Cardiac fibroblast (primary cell): Measurements from ENCODE around the gene CLTA.
"Not testable (repeated sequence)": the region's sequence is repeated elsewhere in the genome, so short reads cannot be mapped to it uniquely, and the experiment has no call there.

Experiments used
- DNase-seq, 2 donors: peaks; one replicate each; pipeline versions ENCODE4 v3.0.0 to v3.0.0-alpha.2; 2010; ENCODE audit warnings: low read depth in 2 of 2
- H3K4me3 ChIP-seq, 2 donors: replicated peaks in 1 of 2; 1 replicate in 1 of 2; 2 replicates in 1 of 2; pipeline ENCODE4 v1.5.1; 2011; ENCODE audit warnings: low read depth in 2 of 2, low read length in 2 of 2, mild to moderate bottlenecking in 2 of 2, moderate library complexity in 1 of 2
- TF ChIP-seq, protein P1 (sequence below): IDR thresholded peaks from one replicate; pipeline ENCODE4 v1.5.1; 2011; ENCODE audit warnings: low read depth, mild to moderate bottlenecking, low read length, inconsistent platforms

The CLTA gene

DNA sequence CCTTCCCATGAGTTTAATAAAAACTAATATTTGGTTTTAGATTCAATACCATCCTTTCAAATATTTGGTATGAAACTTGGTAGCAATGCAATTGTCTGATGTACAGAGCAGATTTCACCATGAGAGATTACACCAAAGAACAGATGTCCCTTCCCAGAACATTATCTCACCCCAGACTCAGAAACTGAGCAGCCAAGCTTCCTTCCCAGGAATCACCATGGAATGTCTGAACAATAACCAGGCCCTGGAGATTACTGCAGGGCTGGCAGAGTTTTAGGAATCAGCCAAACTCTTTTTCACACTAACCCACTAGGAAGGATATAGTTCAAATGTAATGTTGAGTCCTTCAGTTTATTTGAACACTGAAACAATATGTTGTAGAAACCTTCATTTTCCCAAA, 23.9 kb downstream of the CLTA start:
- no peak overlapping the region for H3K4me3 ChIP-seq
- TF ChIP-seq, protein P1, sequence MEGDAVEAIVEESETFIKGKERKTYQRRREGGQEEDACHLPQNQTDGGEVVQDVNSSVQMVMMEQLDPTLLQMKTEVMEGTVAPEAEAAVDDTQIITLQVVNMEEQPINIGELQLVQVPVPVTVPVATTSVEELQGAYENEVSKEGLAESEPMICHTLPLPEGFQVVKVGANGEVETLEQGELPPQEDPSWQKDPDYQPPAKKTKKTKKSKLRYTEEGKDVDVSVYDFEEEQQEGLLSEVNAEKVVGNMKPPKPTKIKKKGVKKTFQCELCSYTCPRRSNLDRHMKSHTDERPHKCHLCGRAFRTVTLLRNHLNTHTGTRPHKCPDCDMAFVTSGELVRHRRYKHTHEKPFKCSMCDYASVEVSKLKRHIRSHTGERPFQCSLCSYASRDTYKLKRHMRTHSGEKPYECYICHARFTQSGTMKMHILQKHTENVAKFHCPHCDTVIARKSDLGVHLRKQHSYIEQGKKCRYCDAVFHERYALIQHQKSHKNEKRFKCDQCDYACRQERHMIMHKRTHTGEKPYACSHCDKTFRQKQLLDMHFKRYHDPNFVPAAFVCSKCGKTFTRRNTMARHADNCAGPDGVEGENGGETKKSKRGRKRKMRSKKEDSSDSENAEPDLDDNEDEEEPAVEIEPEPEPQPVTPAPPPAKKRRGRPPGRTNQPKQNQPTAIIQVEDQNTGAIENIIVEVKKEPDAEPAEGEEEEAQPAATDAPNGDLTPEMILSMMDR: no peak
- DNase-seq: peak; percentile 54 to 69

DNA sequence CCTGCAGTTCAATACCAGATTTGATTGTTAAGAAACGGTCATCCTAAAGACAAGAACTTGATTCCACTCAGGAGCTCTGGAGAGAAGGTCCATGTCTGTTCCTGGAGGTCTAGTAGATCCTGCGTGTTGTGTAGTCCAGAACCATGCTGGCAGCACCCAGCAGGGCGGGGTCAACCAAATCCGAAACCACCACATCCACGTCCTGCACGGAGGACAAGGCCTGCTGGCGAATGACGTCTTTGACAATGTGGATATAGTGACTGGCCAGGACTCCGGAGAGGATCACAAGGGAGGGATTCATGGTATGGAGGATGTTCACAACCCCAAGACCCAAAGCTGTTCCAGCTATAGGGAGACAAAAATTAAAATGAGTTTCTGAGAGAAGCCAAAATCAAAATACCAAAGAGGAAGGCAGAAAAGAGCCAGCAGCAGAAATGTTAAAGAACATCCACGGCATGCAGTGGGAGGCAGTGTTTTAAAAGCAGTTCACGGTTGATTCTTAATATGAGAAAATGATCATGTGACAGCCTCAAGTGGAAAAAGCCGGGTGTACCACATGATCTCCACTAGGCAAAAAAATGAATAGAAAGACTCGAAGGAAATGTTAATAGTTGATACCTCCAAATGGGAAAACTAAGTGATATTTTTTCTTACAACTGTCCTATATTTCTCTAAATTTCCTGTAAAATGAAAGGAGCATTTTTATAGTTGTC, 26.7 kb downstream of the CLTA start:
- DNase-seq: no peak
- TF ChIP-seq, protein P1: no peak
- H3K4me3 ChIP-seq: no peak overlapping the region

DNA sequence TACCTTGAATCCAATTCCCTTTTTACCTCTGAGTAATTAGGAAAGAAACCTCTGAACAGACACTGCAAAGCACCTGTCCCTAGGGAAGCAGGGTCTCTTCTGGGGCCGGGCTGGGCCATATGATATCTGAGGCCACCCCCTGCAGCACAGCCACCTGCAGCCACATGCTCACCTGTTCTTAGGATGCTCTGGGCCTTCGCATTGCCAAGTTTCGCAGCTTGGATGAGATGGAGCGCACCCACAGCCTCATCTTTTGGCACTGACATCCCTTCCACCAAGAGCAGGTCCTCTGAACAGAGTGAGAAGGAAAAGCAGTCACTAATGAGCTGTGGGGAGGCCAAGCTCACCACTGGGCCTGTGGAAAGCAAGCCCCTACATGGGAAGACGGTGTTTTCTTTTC, 27.3 kb downstream of the CLTA start:
- DNase-seq: no peak
- no peak overlapping the region for H3K4me3 ChIP-seq
- TF ChIP-seq, protein P1: no peak

DNA sequence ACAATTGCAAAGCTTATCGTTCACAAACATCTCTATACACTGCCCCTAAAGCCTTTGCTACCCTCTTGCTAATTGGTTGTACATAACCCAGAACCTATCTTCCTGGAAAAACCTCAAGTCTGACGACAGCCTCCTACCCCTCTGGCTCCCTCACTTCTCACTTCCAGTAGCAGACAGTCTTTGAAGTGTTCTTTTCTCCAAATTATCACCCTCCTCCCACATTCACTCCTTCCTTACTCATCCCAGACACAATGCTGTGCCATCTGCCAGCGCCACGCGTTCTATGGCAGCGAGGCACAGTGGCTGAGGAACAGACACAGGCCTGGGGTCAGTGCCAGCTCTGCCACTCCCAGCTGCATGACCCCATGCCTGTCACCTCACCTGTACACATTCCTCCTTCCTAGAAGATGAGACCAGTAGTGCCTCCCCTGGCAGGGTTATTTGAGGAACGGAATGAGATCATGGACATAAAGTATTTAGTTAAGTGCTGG, 27.7 kb downstream of the CLTA start:
- DNase-seq: no peak
- H3K4me3 ChIP-seq: no peak overlapping the region
- TF ChIP-seq, protein P1: no peak

DNA sequence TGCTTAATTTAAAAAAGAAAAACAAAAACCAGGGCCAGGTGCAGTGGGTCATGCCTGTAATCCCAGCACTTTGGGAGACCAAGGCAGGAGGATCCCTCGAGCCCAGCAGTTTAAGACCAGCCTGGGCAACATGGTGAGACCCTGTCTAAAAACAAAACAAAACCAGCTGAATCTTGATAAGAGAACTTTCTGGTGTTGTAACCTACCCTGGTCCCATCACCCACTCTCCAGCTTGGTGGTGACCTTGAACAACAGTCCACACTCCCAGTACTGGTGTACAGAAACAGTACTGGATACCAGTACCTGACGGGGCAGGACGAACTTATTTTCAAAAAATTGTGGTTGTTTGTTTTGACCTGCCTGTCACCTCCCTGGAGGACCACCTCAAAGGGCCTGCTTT, 30.9 kb downstream of the CLTA start:
- DNase-seq: no peak
- TF ChIP-seq, protein P1: no peak
- H3K4me3 ChIP-seq: no peak overlapping the region

DNA sequence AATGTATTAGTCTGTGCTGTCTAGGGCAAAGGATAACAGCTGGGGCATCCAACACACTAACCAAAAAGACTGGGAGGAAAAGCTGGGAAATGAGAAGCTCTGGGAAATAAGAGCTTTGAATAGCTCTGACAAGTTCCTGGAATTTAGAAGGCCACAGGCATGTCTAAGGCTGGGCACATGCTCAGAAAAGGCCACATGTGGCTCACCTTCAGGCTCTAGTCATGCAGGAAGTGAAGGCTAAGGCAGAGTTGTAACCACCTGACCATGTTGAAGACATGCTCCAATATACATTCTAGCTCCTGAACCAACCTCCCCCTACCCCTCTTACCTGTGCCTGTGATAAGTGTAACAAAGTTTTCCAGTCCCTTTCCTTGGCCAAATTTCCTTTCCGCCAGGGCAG, 31.7 kb downstream of the CLTA start:
- no peak overlapping the region for H3K4me3 ChIP-seq
- TF ChIP-seq, protein P1: no peak
- no peak for DNase-seq

DNA sequence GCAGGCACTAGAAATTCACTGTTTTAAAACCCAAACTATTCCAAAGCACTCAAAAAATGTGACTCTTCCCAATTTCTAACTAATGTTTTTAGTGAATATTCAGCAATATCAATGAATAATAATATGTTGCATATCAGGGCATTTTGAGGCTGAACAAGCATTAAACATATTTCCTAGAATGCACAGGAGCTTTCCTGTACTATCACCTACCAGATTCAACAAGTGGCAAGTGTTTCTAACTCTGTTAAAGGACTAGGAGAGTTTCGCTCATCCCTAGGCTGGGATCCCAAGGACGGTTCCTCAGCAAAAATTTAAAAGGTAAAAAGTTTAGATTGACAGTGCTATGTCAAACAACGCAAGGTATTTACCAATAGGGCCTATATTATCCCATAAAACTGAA, 46.5 kb downstream of the CLTA start:
- TF ChIP-seq, protein P1: no peak
- no peak for DNase-seq
- no peak overlapping the region for H3K4me3 ChIP-seq

DNA sequence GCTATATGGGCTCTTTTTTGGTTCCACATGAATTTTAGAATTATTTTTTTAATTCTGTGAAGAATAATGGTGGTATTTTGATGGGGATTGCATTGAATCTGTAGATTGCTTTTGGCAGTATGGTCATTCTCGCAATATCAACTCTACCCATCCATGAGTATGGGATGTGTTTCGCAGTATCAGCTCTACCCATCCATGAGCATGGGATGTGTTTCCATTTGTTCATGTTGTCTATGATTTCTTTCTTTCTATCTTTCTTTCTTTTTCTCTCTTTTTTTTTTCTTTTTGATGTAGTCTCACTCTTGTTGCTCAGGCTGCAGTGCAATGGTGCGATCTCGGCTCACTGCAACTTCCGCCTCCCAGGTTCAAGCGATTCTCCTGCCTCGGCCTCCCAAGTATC, 48.5 kb downstream of the CLTA start:
- DNase-seq, H3K4me3 ChIP-seq: not testable (repeated sequence)

DNA sequence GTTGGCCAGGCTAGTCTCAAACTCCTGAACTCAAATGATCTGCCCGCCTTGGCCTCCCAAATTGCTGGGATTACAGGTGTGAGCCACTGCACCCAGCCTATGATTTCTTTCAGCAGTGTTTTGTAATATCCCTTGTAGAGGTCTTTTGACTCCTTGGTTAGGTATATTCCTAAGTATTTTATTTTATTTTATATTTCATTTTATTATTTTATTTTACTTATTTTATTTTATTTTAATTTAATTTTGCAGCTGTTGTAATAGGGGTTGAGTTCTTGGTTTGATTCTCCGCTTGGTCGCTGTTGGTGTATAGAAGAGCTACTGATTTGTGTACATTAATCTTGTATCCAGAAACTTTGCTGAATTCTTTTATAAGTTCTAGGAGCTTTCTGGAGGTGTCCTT, 49.0 kb downstream of the CLTA start:
- not testable (repeated sequence) for DNase-seq, H3K4me3 ChIP-seq
